Astrocyte (in vitro differentiated cells and primary cell): ENCODE measurements around the gene PCARE. TPM values are rescaled to one million over a fixed set of nuclear protein-coding genes. Genes with fewer than 3 reads are reported as not detected.

ENCODE experiments used
- total RNA-seq: library from RNA; stranded (reverse); gene quantifications from 2 replicates; pipeline ENCODE4 v1.2.1, GENCODE V29; 2021

Gene PCARE
- total RNA-seq, 1 donor from 2014 or later: not detected

Other genes with a start within 250 kb of the PCARE start
- gene TRMT61B, start 204.2 kb downstream of the PCARE start, total RNA-seq: 12.1 and 15.3 TPM in 2 replicates
- 71.9 and 83.9 TPM in 2 replicates for gene WDR43, start 179.9 kb downstream of the PCARE start, total RNA-seq
- gene TOGARAM2, start 93.2 kb downstream of the PCARE start, total RNA-seq: 0.38 and 0.73 TPM in 2 replicates
- 14.7 and 18.4 TPM in 2 replicates for gene CLIP4, start 40.9 kb upstream of the PCARE start, total RNA-seq